ENCODE measurements around the gene KRTAP27-1.

- TF ChIP-seq POLR2A (IDR thresholded peaks at IDR 0.05; ENCODE audit: low read depth) (no peak), CTCF (IDR thresholded peaks at IDR 0.05) (no peak)
Measured at GRCh38 chr21:30306884-30307283, 30.6 kb downstream of the KRTAP27-1 start.
